Motor neuron (in vitro differentiated cells): Measurements from ENCODE around the gene ZFAND3. TPM values are rescaled to one million over a fixed set of nuclear protein-coding genes. Genes with fewer than 3 reads are reported as not detected.

ENCODE experiments used
- ATAC-seq, 8 experiments: fragments of 200-7000 bp; cut with Tn5 transposase; replicated peaks in 6 of 8; 2 replicates each; pipeline ENCODE4 v1.8.0; 2021; ENCODE audit warnings: mild to moderate bottlenecking in 8 of 8, moderate library complexity in 8 of 8
- H3K27ac ChIP-seq, 2 donors: fragments of 250-450 bp; sonication (Bioruptor Pico); 2 replicates each; pipeline ENCODE4 v1.9.0; 2021; ENCODE audit warnings: antibody characterized with exemption in 2 of 2, mild to moderate bottlenecking in 2 of 2, moderate library complexity in 1 of 2
- H3K4me1 ChIP-seq, 2 donors: fragments of 250-450 bp; sonication (Bioruptor Pico); replicated peaks in 1 of 2; 2 replicates each; pipeline ENCODE4 v1.6.1; 2021; ENCODE audit warnings: antibody characterized with exemption in 2 of 2, mild to moderate bottlenecking in 2 of 2, moderate library complexity in 1 of 2
- H3K4me3 ChIP-seq, 5 donors: fragments of 250-450 bp; sonication (Bioruptor Pico); 2 replicates each; pipeline ENCODE4 v1.9.0; 2021; ENCODE audit warnings: antibody characterized with exemption in 5 of 5, mild to moderate bottlenecking in 5 of 5, moderate library complexity in 4 of 5
- WGBS, 10 experiments: fragments of 450-650 bp; shearing (Covaris generic); methylation state at CpG; one replicate each; pipeline ENCODE4 v1.0.0; 2022; 5-methylcytosine and 5-hydroxymethylcytosine counted together
- in situ Hi-C, 9 experiments: fragments of 400-800 bp; cut with MboI; loops; one replicate each; pipeline ENCODE4 v1.15.0; 2021; ENCODE audit warnings: low sequenced_read_pairs in 9 of 9, low pct_unique_long_range_greater_than_20kb in 2 of 9; ENCODE audit not compliant: unreplicated experiment in 9 of 9
- total RNA-seq, 8 experiments: library from RNA; unstranded; fragments of 300-600 nt; gene quantifications; 2 replicates each; pipeline versions ENCODE4 v1.2.3 to v1.2.4, GENCODE V29; 2022

ZFAND3 gene
- total RNA-seq = 10 to 100 TPM; 21.2 to 54.1 (median 39.2) TPM

- peak; percentile 82 to 89 (median 86) for ATAC-seq
- Histone ChIP-seq H3K4me1 (peaks cover 18 to 34% of the 10 kb centered on the region in 2 donors), H3K4me3 (peak within 1 kb of the TSS; percentile 62 to 86 (median 66)), H3K27ac (peak within 1 kb of the TSS; percentile 99)
- 0 to 1% methylated on average over 5 to 17 of the region's 64 CpGs; no CpG with 5 or more reads in 8 of the 10 experiments for WGBS, 10 experiments
- in situ Hi-C loops = loop anchor here in 1 of 9 experiments (25.0 kb wide), 1 partner anchor 668 kb away; no protein-coding TSS in a partner anchor
Measured at GRCh38 chr6:37819177-37819801, at the start of gene ZFAND3. TSS of gene ZFAND3 (plus strand) at chr6:37819727. CDS start at chr6:37819946, 219 bp downstream.

- whole genome bisulfite sequencing, 10 experiments = 72 to 100% (median 96%) methylated on average over 1 to 3 of the region's 3 CpGs
- peaks cover 8 to 12% of the 10 kb centered on the region in 2 donors for H3K4me1 ChIP-seq
- no peak overlapping the region for H3K27ac ChIP-seq
- no peak for ATAC-seq
- H3K4me3 ChIP-seq = no peak overlapping the region
- in situ Hi-C loops = no loop called here
Measured at GRCh38 chr6:37774028-37774680, 45.4 kb upstream of the ZFAND3 start.

DNA sequence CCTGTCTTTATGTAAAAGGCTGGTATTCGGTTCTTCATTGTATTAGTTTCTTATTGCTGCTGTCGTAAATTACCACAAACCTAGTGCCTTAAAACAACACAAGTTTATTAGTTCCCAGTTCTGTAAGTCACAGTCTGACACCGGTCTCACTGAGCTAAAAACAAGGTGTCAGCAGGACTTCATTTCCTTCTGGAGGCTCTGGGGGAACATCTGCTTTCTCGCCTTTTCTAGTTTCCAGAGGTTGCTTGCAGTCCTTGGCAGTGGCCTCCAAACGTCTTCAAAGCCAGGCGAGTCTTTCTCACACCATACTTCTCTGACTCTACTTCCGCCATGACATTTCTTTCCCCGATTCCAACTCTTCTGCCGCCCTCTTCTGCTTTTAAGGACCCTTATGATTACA lies 43.0 kb upstream of the ZFAND3 start:
- Histone ChIP-seq H3K27ac (no peak overlapping the region), H3K4me1 (peaks cover 23 to 26% of the 10 kb centered on the region in 2 donors), H3K4me3 (no peak overlapping the region)
- 61 to 86% (median 74%) methylated on average over 4 to 7 of the region's 9 CpGs; no CpG with 5 or more reads in 5 of the 10 experiments for WGBS, 10 experiments
- in situ Hi-C loops = no loop called here
- no peak for ATAC-seq

- 25 to 70% (median 37%) methylated on average over 2 to 7 of the region's 10 CpGs; no CpG with 5 or more reads in 5 of the 10 experiments for WGBS, 10 experiments
- Histone ChIP-seq H3K27ac (peak overlapping the region in 1 of 2 donors; percentile 32), H3K4me1 (peaks cover 23 to 26% of the 10 kb centered on the region in 2 donors), H3K4me3 (no peak overlapping the region)
- in situ Hi-C loops = no loop called here
- ATAC-seq = peak in 5 of 8 experiments; percentile 58 to 84 (median 63)
Measured at GRCh38 chr6:37777272-37777834, 42.2 kb upstream of the ZFAND3 start.

- no peak overlapping the region for H3K4me3 ChIP-seq
- H3K27ac ChIP-seq = no peak overlapping the region
- in situ Hi-C loops = no loop called here
- peak in 1 of 8 experiments; percentile 8 for ATAC-seq
- peaks cover 35 to 44% of the 10 kb centered on the region in 2 donors for H3K4me1 ChIP-seq
- 17 to 20% methylated on average over 1 of the region's 4 CpGs; no CpG with 5 or more reads in 8 of the 10 experiments for WGBS, 10 experiments
Measured at GRCh38 chr6:37779111-37779800, 40.3 kb upstream of the ZFAND3 start.

DNA sequence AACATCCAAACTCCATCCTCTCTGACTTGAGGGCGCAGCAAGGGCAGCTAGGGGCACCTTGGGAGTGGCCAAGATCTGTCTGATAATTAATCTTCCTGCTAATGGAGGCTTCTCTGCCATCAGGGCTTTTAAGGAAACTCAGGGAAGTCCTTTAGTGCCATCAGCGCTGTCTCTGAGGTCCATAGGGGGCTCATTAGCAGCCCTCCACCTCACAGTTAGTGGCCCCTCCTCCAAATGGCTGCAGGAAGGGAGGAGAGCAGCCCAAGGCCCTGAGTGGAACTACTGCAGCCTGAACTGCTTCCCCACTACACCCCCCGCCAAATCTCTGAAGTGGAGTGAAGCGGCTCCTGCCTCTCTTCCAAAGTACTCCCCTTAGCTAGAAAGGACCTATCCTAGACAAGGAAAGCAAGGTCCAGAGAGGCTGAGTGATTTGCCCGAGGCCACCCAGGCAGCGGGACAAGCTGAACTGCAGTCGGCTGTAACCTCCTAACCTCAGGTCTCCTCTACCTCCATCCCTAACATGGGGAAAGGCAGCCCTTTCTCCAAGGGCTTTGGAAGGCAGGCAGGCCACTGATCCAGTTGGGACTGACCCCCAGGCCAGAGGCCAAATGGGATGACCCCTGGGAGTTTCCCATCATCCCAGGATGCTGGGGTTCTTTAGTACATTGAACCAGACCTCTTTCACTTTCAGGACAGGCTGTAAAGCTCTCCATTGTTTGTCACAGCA lies 39.5 kb upstream of the ZFAND3 start:
- 75 to 100% (median 100%) methylated on average over 1 to 2 of the region's 7 CpGs; no CpG with 5 or more reads in 7 of the 10 experiments for WGBS, 10 experiments
- in situ Hi-C loops = no loop called here
- H3K4me1 ChIP-seq = peaks cover 43 to 53% of the 10 kb centered on the region in 2 donors
- no peak overlapping the region for H3K4me3 ChIP-seq
- peak in 4 of 8 experiments; percentile 20 to 44 (median 30) for ATAC-seq
- H3K27ac ChIP-seq = peak overlapping the region in 1 of 2 donors; percentile 52

- Histone ChIP-seq H3K4me1 (peaks cover 46 to 57% of the 10 kb centered on the region in 2 donors), H3K4me3 (no peak overlapping the region), H3K27ac (no peak overlapping the region)
- 78 to 100% (median 90%) methylated on average over 1 to 2 of the region's 2 CpGs for WGBS, 10 experiments
- ATAC-seq = no peak
- in situ Hi-C loops = no loop called here
Measured at GRCh38 chr6:37781788-37782187, 37.7 kb upstream of the ZFAND3 start.

GRCh38 chr6:37783025-37783855 lies 36.3 kb upstream of the ZFAND3 start:
- Histone ChIP-seq H3K4me1 (peaks cover 38 to 47% of the 10 kb centered on the region in 2 donors), H3K27ac (peak overlapping the region; percentile 64 to 80), H3K4me3 (peak overlapping the region; percentile 3 to 25 (median 12))
- ATAC-seq = peak; percentile 68 to 85 (median 74)
- in situ Hi-C loops = no loop called here
- 0 to 35% (median 28%) methylated on average over 2 to 8 of the region's 26 CpGs; no CpG with 5 or more reads in 4 of the 10 experiments for WGBS, 10 experiments

- Histone ChIP-seq H3K27ac (peak overlapping the region; percentile 64 to 80), H3K4me3 (peak overlapping the region; percentile 3 to 25 (median 12)), H3K4me1 (peaks cover 38 to 46% of the 10 kb centered on the region in 2 donors)
- WGBS, 10 experiments = 13 to 80% (median 30%) methylated on average over 1 to 9 of the region's 35 CpGs; no CpG with 5 or more reads in 5 of the 10 experiments
- in situ Hi-C loops = no loop called here
- ATAC-seq = peak; percentile 66 to 83 (median 79)
Measured at GRCh38 chr6:37783856-37784584, 35.5 kb upstream of the ZFAND3 start.

DNA sequence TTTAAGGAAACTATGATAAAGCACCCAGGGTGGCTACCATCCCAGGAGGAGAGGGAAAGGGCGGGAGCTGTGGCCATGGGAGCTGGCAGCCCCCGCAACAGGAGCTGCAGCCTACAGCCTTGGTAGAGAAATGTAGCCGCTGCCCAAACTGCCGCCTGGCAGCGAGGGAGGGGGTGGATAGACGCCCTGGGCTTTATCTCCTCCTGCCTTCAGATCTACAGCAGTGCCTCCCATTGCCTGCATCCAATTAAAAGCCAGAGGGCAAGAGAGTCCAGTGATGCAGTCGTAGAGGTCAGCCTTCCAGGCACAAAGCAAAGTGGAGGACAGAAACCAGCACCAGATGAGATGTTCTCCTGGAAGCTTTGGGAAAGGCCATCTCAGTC lies 35.0 kb upstream of the ZFAND3 start:
- in situ Hi-C loops = no loop called here
- WGBS, 10 experiments = 67 to 90% (median 70%) methylated on average over 1 to 4 of the region's 7 CpGs; no CpG with 5 or more reads in 7 of the 10 experiments
- peak in 3 of 8 experiments; percentile 12 to 34 (median 15) for ATAC-seq
- peak overlapping the region in 1 of 2 donors; percentile 80 for H3K27ac ChIP-seq
- H3K4me3 ChIP-seq = no peak overlapping the region
- H3K4me1 ChIP-seq = peaks cover 34 to 41% of the 10 kb centered on the region in 2 donors
